ENCODE results near the gene SPAG16.

Gene SPAG16

DNA sequence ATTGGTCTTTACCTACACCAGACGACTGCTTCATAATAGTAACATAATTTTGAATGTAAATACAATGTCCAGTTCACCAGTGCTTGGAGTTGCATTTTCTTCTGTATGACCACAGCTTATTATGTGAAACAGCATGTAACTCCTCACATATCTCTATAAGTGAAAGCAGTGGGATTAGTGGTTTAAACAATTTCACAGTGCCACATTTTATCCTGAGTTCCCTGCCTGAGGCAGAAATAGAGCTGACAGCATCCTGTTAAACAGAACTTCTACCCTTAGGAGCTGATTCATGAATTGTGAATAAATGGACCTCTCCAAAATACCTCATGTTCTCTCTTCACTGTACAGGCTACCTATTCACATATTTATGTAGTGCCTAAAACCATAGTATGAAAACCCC is 584.3 kb downstream of the SPAG16 start:
- TF ChIP-seq POLR2A (IDR thresholded peaks at IDR 0.05; ENCODE audit: low read depth, low read length) (no peak), TAF1 (IDR thresholded peaks at IDR 0.05; ENCODE audit: borderline replicate concordance, low read depth, low read length) (no peak), POLR2AphosphoS5 (IDR thresholded peaks at IDR 0.05; ENCODE audit: low read depth, low read length) (no peak)
- DNase-seq (ENCODE audit: insufficient read length) (no peak), FAIRE-seq (no peak)

DNA sequence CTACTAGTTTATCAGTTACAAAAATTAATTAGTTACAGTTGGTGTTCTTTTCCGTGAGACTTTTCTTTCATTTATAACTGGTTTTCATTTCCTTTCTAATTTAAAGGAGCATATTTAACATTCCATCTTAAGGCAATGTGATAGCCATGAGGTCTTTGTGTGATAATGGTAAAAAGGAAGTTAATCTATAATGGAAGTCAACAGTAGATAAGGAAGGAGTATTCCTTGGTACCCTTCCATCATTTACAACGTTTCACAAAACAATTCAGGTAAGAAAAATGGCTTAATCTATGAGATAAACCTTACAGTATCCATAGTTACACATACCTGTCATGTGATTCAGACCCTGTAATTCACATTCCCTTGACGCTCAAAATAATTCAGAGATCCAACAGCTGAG is 601.2 kb downstream of the SPAG16 start:
- DNase-seq (ENCODE audit: insufficient read length) = no peak
- FAIRE-seq = no peak

DNA sequence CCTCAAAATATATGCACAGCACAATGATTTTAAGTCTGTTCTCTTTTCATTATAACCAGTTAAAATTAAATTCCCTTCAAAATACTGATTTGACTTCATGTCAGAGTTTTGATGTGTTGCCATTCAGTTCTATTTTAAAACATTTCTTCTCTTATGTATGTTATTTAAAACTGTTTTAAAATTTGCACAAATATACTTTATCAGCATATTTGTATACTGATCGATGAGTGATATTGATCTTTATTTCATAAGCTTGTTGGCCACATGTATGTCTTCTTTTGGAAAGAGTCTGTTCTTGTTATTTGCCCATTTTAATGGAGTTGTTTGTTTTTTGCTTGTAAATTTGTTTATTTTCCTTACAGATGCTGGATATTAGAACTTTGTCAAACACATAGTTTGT is 630.2 kb downstream of the SPAG16 start:
- DNase-seq (ENCODE audit: insufficient read length) (no peak), FAIRE-seq (no peak)

More for the DNA sequence above, 601.2 kb downstream of the SPAG16 start:
- TF ChIP-seq TAF1 (IDR thresholded peaks at IDR 0.05; ENCODE audit: borderline replicate concordance, low read depth, low read length) (no peak), POLR2AphosphoS5 (IDR thresholded peaks at IDR 0.05; ENCODE audit: low read depth, low read length) (no peak), POLR2A (IDR thresholded peaks at IDR 0.05; ENCODE audit: low read depth, low read length) (no peak)

DNA sequence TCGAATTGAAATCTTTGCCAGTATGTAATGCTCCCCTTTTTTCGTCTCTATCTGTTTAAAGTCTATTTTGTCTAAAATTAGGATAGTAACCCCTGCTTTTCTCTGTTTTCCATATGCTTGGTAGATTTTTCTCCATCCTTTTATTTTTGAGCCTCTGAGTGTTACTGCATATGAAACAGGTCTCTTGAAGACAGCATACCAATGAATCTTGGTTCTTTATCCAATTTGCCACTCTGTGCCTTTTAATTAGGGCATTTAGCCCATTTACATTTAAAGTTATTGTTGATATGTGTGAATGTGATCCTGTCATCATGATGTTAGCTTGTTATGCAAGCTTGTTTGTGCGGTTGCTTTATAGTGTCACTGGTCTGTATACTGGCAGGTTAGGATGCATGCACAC is 635.8 kb downstream of the SPAG16 start:
- DNase-seq (ENCODE audit: insufficient read length) (no peak), FAIRE-seq (no peak)
- TF ChIP-seq TAF1 (IDR thresholded peaks at IDR 0.05; ENCODE audit: borderline replicate concordance, low read depth, low read length) = no peak
- no peak for TF ChIP-seq POLR2AphosphoS5 (IDR thresholded peaks at IDR 0.05; ENCODE audit: low read depth, low read length)
- no peak for TF ChIP-seq POLR2A (IDR thresholded peaks at IDR 0.05; ENCODE audit: low read depth, low read length)

More for the DNA sequence above, 630.2 kb downstream of the SPAG16 start:
- TF ChIP-seq POLR2AphosphoS5 (IDR thresholded peaks at IDR 0.05; ENCODE audit: low read depth, low read length) (no peak), TAF1 (IDR thresholded peaks at IDR 0.05; ENCODE audit: borderline replicate concordance, low read depth, low read length) (no peak), POLR2A (IDR thresholded peaks at IDR 0.05; ENCODE audit: low read depth, low read length) (no peak)

DNA sequence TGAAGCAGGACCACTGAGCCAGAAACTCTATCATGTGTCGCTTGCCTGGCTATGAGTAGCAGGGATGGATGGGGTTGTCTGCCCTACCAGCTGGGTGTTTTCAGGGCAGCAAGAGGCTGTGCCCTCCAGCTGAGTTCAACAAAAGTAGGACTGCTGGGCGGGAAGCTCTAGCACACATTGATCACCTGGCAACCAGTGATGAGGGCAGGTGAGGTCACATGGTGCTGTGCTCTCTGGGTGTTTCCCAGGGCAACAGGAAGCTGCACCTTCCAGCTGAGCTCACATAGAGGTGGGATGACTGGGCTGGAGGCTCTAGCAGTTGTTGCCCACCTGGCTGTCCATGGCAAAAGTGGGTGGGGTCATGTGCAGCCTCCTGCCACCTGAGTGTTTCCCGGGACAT is 639.3 kb downstream of the SPAG16 start:
- FAIRE-seq (no peak), DNase-seq (ENCODE audit: insufficient read length) (no peak)
- no peak for TF ChIP-seq POLR2AphosphoS5 (IDR thresholded peaks at IDR 0.05; ENCODE audit: low read depth, low read length)
- no peak for TF ChIP-seq POLR2A (IDR thresholded peaks at IDR 0.05; ENCODE audit: low read depth, low read length)
- TF ChIP-seq TAF1 (IDR thresholded peaks at IDR 0.05; ENCODE audit: borderline replicate concordance, low read depth, low read length) = no peak

DNA sequence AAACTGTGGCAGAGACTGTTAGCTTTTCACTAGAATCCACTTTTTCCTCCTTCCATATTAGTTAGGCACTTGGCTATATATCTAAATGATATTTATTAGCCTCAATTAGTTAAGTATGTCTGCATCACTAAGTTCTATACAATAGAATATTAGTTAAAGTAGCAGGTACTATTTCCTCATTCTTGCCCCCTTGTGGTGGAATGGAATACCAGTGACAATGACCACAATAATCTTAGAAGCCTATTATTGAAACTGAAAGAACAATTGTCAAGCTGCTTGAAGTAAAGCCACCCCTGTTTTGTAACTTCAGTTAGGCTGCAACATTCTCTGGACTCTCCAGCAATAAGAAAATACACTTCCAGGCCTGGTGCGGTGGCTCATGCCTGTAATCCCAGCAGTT is 650.3 kb downstream of the SPAG16 start:
- TF ChIP-seq POLR2A (IDR thresholded peaks at IDR 0.05; ENCODE audit: low read depth, low read length) = no peak
- no peak for DNase-seq (ENCODE audit: insufficient read length)
- FAIRE-seq = no peak

DNA sequence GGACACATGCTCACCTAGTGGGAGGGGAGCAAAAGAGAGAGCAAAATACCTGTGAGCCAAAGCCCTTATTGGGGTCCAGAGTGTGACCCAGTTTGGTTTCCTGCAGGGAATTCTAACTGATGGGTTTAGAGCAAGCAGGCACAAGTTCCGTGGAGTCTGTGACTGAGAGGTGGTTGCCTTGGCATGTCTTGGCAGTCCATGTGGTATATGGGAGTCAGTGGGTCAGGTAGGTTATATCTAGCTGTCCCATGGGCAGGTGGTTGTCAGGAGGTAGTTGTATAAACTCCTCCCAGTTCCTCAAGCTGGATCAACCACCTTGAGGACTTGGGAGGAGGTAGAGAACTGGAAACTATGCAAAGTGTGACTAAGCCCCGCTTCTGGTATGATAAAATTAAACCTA is 673.8 kb downstream of the SPAG16 start:
- FAIRE-seq = no peak
- DNase-seq (ENCODE audit: insufficient read length) = no peak
- TF ChIP-seq POLR2A (IDR thresholded peaks at IDR 0.05; ENCODE audit: low read depth, low read length) = no peak
- no peak for TF ChIP-seq TAF1 (IDR thresholded peaks at IDR 0.05; ENCODE audit: borderline replicate concordance, low read depth, low read length)
- TF ChIP-seq POLR2AphosphoS5 (IDR thresholded peaks at IDR 0.05; ENCODE audit: low read depth, low read length) = no peak

DNA sequence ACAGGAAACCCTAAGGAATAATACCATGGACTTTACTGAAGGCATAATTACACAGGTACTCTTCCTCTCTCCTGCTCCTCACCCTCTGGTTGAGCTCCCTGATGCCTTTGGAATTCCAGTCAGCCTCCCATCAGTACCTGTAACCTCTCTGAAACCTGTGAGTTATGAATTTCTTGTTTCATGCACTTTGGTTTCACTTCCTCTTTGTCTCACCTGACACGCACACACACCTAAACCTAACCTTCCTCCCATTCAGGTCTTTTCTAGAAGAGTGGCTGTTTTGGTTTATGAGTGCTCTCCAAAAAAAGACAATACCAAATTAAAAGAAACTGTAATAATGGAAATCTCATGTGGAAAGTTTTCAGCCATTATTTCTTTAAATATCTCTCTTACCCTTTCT is 675.3 kb downstream of the SPAG16 start:
- FAIRE-seq (no peak), DNase-seq (ENCODE audit: insufficient read length) (no peak)
- no peak for TF ChIP-seq POLR2A (IDR thresholded peaks at IDR 0.05; ENCODE audit: low read depth, low read length)
- TF ChIP-seq TAF1 (IDR thresholded peaks at IDR 0.05; ENCODE audit: borderline replicate concordance, low read depth, low read length) = no peak
- TF ChIP-seq POLR2AphosphoS5 (IDR thresholded peaks at IDR 0.05; ENCODE audit: low read depth, low read length) = no peak

DNA sequence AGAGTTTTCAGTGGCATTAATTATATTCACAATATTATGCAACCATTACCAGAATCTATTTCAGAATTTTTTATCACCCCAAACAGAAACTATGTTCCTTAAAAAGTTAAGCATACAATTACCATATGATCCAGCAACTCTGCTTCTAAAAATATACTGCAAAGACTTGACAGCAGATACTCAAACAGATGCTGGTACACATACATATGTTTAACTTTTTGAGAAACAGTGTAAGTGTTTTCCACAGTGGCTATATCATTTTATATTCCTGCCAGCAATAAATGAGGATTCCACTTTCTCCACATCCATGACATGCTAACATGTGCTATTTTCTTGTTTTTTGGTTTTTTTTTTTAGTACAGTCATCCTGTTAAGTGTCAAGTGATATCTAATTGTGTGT is 687.3 kb downstream of the SPAG16 start:
- TF ChIP-seq POLR2AphosphoS5 (IDR thresholded peaks at IDR 0.05; ENCODE audit: low read depth, low read length) (no peak), POLR2A (IDR thresholded peaks at IDR 0.05; ENCODE audit: low read depth, low read length) (no peak), TAF1 (IDR thresholded peaks at IDR 0.05; ENCODE audit: borderline replicate concordance, low read depth, low read length) (no peak)
- FAIRE-seq (no peak), DNase-seq (ENCODE audit: insufficient read length) (no peak)

DNA sequence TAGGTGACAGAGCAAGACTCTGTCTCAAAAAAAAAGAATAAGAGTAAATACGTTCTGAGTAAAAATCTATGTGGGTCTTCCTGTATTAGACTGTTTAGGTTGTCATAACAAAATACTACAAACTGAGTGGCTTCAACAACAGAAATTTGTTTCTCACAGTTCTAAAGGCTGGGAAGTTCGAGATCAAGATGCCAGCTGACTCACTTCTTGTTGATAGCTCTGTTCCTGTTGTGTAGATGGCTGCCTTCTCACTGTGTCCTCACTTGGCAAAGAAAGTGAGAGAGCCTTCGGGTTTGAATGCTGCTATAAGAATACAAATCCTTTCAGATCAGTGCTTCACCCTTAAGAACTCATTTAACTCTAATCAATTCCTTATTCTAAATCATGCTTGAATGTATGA is 696.6 kb downstream of the SPAG16 start:
- TF ChIP-seq POLR2A (IDR thresholded peaks at IDR 0.05; ENCODE audit: low read depth, low read length) (no peak), POLR2AphosphoS5 (IDR thresholded peaks at IDR 0.05; ENCODE audit: low read depth, low read length) (no peak), TAF1 (IDR thresholded peaks at IDR 0.05; ENCODE audit: borderline replicate concordance, low read depth, low read length) (no peak)
- DNase-seq (ENCODE audit: insufficient read length) = no peak
- no peak for FAIRE-seq

DNA sequence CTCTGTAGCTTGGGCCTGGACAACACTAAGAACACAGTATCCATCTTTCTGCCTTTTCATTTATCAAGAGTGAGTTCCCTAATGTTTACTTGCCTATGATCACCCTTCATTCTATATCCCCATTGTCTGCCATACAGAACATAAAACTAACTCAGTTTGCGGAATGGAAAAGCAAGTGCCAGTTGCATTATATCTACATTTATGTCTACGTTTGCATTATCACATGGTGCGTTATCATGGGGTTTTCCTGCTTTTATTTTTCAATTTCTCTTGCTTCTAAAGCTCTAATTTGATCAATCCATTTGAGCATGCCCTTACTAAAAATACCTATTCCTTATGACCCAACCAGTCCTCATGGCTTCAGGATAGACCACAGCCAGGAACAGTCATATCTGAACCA is 704.9 kb downstream of the SPAG16 start:
- DNase-seq (ENCODE audit: insufficient read length) (no peak), FAIRE-seq (no peak)
- TF ChIP-seq POLR2AphosphoS5 (IDR thresholded peaks at IDR 0.05; ENCODE audit: low read depth, low read length) = no peak
- no peak for TF ChIP-seq TAF1 (IDR thresholded peaks at IDR 0.05; ENCODE audit: borderline replicate concordance, low read depth, low read length)
- TF ChIP-seq POLR2A (IDR thresholded peaks at IDR 0.05; ENCODE audit: low read depth, low read length) = no peak

DNA sequence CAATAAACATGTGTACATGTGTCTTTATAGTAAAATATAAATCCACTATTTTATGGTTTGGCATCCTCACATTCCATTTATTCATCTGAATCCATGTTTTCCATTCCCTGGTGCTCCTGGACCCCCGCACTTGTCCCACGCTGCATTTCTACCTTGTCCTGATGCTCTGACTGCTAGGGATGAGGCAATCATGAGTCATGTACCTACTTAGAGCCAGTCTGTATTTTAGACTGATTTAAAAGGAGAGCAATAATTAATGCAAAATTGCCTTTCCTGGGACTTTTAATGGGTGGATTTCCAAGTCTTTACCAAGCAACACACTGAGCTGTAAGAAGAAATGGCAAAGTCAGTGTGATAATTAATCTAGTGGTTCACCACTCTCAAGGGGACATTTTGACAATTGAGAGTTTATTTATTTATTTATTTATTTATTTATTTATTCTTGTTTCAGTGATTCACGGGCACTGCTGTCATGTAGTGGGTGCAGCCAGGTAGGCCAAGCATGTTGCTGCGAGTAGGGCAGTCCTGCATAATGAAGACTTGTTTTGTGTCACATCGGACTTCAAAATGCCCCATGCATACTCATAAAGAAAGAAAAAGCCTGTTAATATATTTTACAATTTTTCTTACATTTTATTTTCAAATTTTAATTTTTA is 707.3 kb downstream of the SPAG16 start:
- DNase-seq (ENCODE audit: insufficient read length) = no peak
- FAIRE-seq = no peak
- no peak for TF ChIP-seq POLR2AphosphoS5 (IDR thresholded peaks at IDR 0.05; ENCODE audit: low read depth, low read length)
- no peak for TF ChIP-seq POLR2A (IDR thresholded peaks at IDR 0.05; ENCODE audit: low read depth, low read length)
- TF ChIP-seq TAF1 (IDR thresholded peaks at IDR 0.05; ENCODE audit: borderline replicate concordance, low read depth, low read length) = no peak
